Measurements from ENCODE around the gene FAAP20. TPM values are rescaled to one million over a fixed set of nuclear protein-coding genes. Genes with fewer than 3 reads are reported as not detected.

The FAAP20 gene
- total RNA-seq, 1 experiment from 2014 or later, result 112 TPM

GRCh38 chr1:2146836-2147517 lies 47.6 kb downstream of the FAAP20 start:
- intact Hi-C loops (cut with micrococcal nuclease), result no loop called here
- Histone ChIP-seq H3K27me3 (ENCODE audit: insufficient read depth, low read length) (no peaks in the 10 kb centered on the region), H2AFZ (ENCODE audit: low read depth, low read length, poor library complexity, severe bottlenecking) (no peak overlapping the region), H3K36me3 (ENCODE audit: control insufficient read depth in 1 of 2, insufficient read depth in 2 of 2, low read length in 2 of 2) (peaks cover 7 to 8% of the 10 kb centered on the region in 2 experiments; a peak in 3 of 4 replicates), H3K4me1 (ENCODE audit: control insufficient read depth in 1 of 2, insufficient read depth in 2 of 2, low read length in 2 of 2) (no peaks in the 10 kb centered on the region), H4K20me1 (ENCODE audit: insufficient read depth) (no peaks in the 10 kb centered on the region), H3K9me2 (ENCODE audit: insufficient read depth) (no peaks in the 10 kb centered on the region), H3K4me2 (ENCODE audit: low read length) (no peak overlapping the region), H3K9me3 (ENCODE audit: control insufficient read depth in 1 of 2, insufficient read depth in 1 of 2, low read depth in 1 of 2, low read length in 2 of 2) (no peaks in the 10 kb centered on the region), H3K9ac (ENCODE audit: low read length) (no peak overlapping the region), H3K27ac (ENCODE audit: low read depth, low read length) (no peak overlapping the region), H3K4me3 (replicated peaks in 1 of 2; ENCODE audit: low read depth in 1 of 2, low read length in 2 of 2) (no peak overlapping the region), H3K79me2 (ENCODE audit: insufficient read depth, low read length) (no peaks in the 10 kb centered on the region)
- CTCF ChIA-PET, result no interaction called here
- POLR2A ChIA-PET, result no interaction called here
- DNase-seq (ENCODE audit: low read depth, low spot score) (no peak), ATAC-seq (no peak)
- TF ChIP-seq CEBPB (IDR thresholded peaks at IDR 0.05; ENCODE audit: low read depth) (no peak), SIN3A (IDR thresholded peaks at IDR 0.05; ENCODE audit: low read depth) (no peak), EGR1 (IDR thresholded peaks at IDR 0.05; ENCODE audit: low read depth) (no peak), TCF7L2 (IDR thresholded peaks at IDR 0.05; ENCODE audit: borderline replicate concordance, extremely low read depth, insufficient read depth, insufficient read length) (no peak), ATF3 (IDR thresholded peaks at IDR 0.05) (no peak), SRF (IDR thresholded peaks at IDR 0.05; ENCODE audit: low read depth) (no peak), ZBTB33 (IDR thresholded peaks at IDR 0.05; ENCODE audit: extremely low read depth, insufficient replicate concordance, low read length) (no peak), ZFX (IDR thresholded peaks at IDR 0.05) (no peak), CBX3 (IDR thresholded peaks at IDR 0.05; ENCODE audit: low read depth) (no peak), RAD21 (IDR thresholded peaks at IDR 0.05; ENCODE audit: low read depth) (no peak), REST (IDR thresholded peaks at IDR 0.05; ENCODE audit: low read depth) (no peak), YY1 (IDR thresholded peaks at IDR 0.05; ENCODE audit: extremely low read depth, insufficient replicate concordance, low read depth, low read length) (no peak), ELF1 (IDR thresholded peaks at IDR 0.05; ENCODE audit: borderline replicate concordance, low read depth) (no peak), SP1 (IDR thresholded peaks at IDR 0.05; ENCODE audit: low read depth) (no peak), CTCF (IDR thresholded peaks at IDR 0.05 in 2 of 3, conservative IDR thresholded peaks at IDR 0.05 in 1 of 3; ENCODE audit: borderline replicate concordance in 1 of 3, insufficient read depth in 1 of 3, low read depth in 2 of 3, low read length in 2 of 3) (no peak), FOSL1 (IDR thresholded peaks at IDR 0.05; ENCODE audit: low read depth) (no peak), ZNF274 (IDR thresholded peaks at IDR 0.05; ENCODE audit: low read depth, low read length) (no peak)
- RAD21 ChIA-PET (ENCODE audit: low non-redundant PET in 1 of 2, low total read pairs in 2 of 2, uncharacterized antibody in 2 of 2, unreplicated experiment in 2 of 2), result no interaction called here
- no TSS peak for BruUV-seq (replicated peaks)
